ENCODE measurements around the gene CDC27. TPM values are rescaled to one million over a fixed set of nuclear protein-coding genes. Genes with fewer than 3 reads are reported as not detected.

CDC27 gene
- total and polyA plus RNA-seq, 7 experiments from 2014 or later = 47.4 to 98.3 (median 67.2) TPM

- Mint-ChIP-seq H3K27ac (no peak overlapping the region), H3K27me3 (peaks cover 0 to 16% (median 5%) of the 10 kb centered on the region in 5 donors), H3K4me3 (no peak overlapping the region), H3K9me3 (peaks cover 0 to 3% (median 0%) of the 10 kb centered on the region in 11 donors), H3K4me1 (peaks cover 7 to 22% (median 15%) of the 10 kb centered on the region in 7 donors), H3K36me3 (peaks cover 0 to 4% (median 1%) of the 10 kb centered on the region in 5 donors)
- H3K27ac ChIP-seq (ENCODE audit: low read depth, low read length) = no peak overlapping the region
- intact Hi-C loops (cut with micrococcal nuclease) = no loop called here
- POLR2A ChIA-PET = no interaction called here
- no peaks in the 10 kb centered on the region for H3K27me3 ChIP-seq (ENCODE audit: control insufficient read depth in 2 of 2, insufficient read depth in 2 of 2, low read length in 2 of 2)
- H3K4me1 ChIP-seq (ENCODE audit: control insufficient read depth in 2 of 2, insufficient read depth in 2 of 2, low read length in 2 of 2) = peaks cover 6 to 11% of the 10 kb centered on the region in 2 donors
- H3K36me3 ChIP-seq (ENCODE audit: control insufficient read depth in 2 of 3, insufficient read depth in 3 of 3, low read length in 3 of 3) = peaks cover 0 to 5% (median 0%) of the 10 kb centered on the region in 3 experiments
- ATAC-seq = no peak
- H3K9me3 ChIP-seq (ENCODE audit: control insufficient read depth in 2 of 3, low read length in 3 of 3) = no peaks in the 10 kb centered on the region
- no peak overlapping the region for H3K4me3 ChIP-seq (ENCODE audit: low read length)
- CTCF ChIA-PET = no interaction called here
- no peak for DNase-seq
Measured at GRCh38 chr17:47102914-47103313, 86.2 kb downstream of the CDC27 start.

GRCh38 chr17:47099987-47100711 lies 88.9 kb downstream of the CDC27 start:
- peaks cover 0 to 5% (median 0%) of the 10 kb centered on the region in 3 experiments for H3K36me3 ChIP-seq (ENCODE audit: control insufficient read depth in 2 of 3, insufficient read depth in 3 of 3, low read length in 3 of 3)
- H3K27ac ChIP-seq (ENCODE audit: low read depth, low read length) = peak overlapping the region; percentile 78
- intact Hi-C loops (cut with micrococcal nuclease) = loop anchor here (1.0 to 2.0 kb wide), 2 partner anchors 33 to 89 kb away; partner anchors contain the start of gene CDC27 (in 2 of the 2)
- POLR2A ChIA-PET = no interaction called here
- ATAC-seq (peak; percentile 100), DNase-seq (peak; percentile 80 to 92 (median 88))
- CTCF ChIA-PET = interaction anchor here (0.6 kb wide), 1 partner anchor 1488 kb away, joined by 4 read pairs; no protein-coding TSS in a partner anchor
- Mint-ChIP-seq H3K27me3 (peaks cover 0 to 3% (median 0%) of the 10 kb centered on the region in 5 donors), H3K36me3 (peaks cover 0 to 6% (median 4%) of the 10 kb centered on the region in 5 donors), H3K4me3 (peak overlapping the region; percentile 92 to 100 (median 97)), H3K9me3 (peaks cover 0 to 2% (median 0%) of the 10 kb centered on the region in 11 donors), H3K27ac (peak overlapping the region; percentile 90 to 100 (median 96)), H3K4me1 (peaks cover 7 to 38% (median 27%) of the 10 kb centered on the region in 7 donors)
- H3K9me3 ChIP-seq (ENCODE audit: control insufficient read depth in 2 of 3, low read length in 3 of 3) = no peaks in the 10 kb centered on the region
- H3K27me3 ChIP-seq (ENCODE audit: control insufficient read depth in 2 of 2, insufficient read depth in 2 of 2, low read length in 2 of 2) = no peaks in the 10 kb centered on the region
- peaks cover 6 to 11% of the 10 kb centered on the region in 2 donors for H3K4me1 ChIP-seq (ENCODE audit: control insufficient read depth in 2 of 2, insufficient read depth in 2 of 2, low read length in 2 of 2)
- H3K4me3 ChIP-seq (ENCODE audit: low read length) = peak overlapping the region; percentile 87

GRCh38 chr17:47099451-47099986 lies 89.6 kb downstream of the CDC27 start:
- peak overlapping the region; percentile 71 to 100 (median 92) for H3K4me3 Mint-ChIP-seq
- peak in 2 of 9 donors; percentile 4 to 10 for DNase-seq
- ChIA-PET CTCF (no interaction called here), POLR2A (no interaction called here)
- H3K4me1 ChIP-seq (ENCODE audit: control insufficient read depth in 2 of 2, insufficient read depth in 2 of 2, low read length in 2 of 2) = peaks cover 6 to 11% of the 10 kb centered on the region in 2 donors
- peaks cover 7 to 38% (median 27%) of the 10 kb centered on the region in 7 donors for H3K4me1 Mint-ChIP-seq
- no peaks in the 10 kb centered on the region for H3K27me3 ChIP-seq (ENCODE audit: control insufficient read depth in 2 of 2, insufficient read depth in 2 of 2, low read length in 2 of 2)
- peaks cover 0 to 2% (median 0%) of the 10 kb centered on the region in 11 donors for H3K9me3 Mint-ChIP-seq
- H3K36me3 ChIP-seq (ENCODE audit: control insufficient read depth in 2 of 3, insufficient read depth in 3 of 3, low read length in 3 of 3) = peaks cover 0 to 5% (median 0%) of the 10 kb centered on the region in 3 experiments
- intact Hi-C loops (cut with micrococcal nuclease) = no loop called here
- H3K36me3 Mint-ChIP-seq = peaks cover 0 to 7% (median 4%) of the 10 kb centered on the region in 5 donors
- peak; percentile 12 for ATAC-seq
- H3K27ac Mint-ChIP-seq = peak overlapping the region; percentile 62 to 96 (median 90)
- peak overlapping the region; percentile 78 for H3K27ac ChIP-seq (ENCODE audit: low read depth, low read length)
- H3K4me3 ChIP-seq (ENCODE audit: low read length) = peak overlapping the region; percentile 87
- no peaks in the 10 kb centered on the region for H3K9me3 ChIP-seq (ENCODE audit: control insufficient read depth in 2 of 3, low read length in 3 of 3)
- peaks cover 0 to 3% (median 0%) of the 10 kb centered on the region in 5 donors for H3K27me3 Mint-ChIP-seq

- Histone ChIP-seq H3K27me3 (ENCODE audit: control insufficient read depth in 2 of 2, insufficient read depth in 2 of 2, low read length in 2 of 2) (no peaks in the 10 kb centered on the region), H3K4me1 (ENCODE audit: control insufficient read depth in 2 of 2, insufficient read depth in 2 of 2, low read length in 2 of 2) (peaks cover 6 to 11% of the 10 kb centered on the region in 2 donors), H3K9me3 (ENCODE audit: control insufficient read depth in 2 of 3, low read length in 3 of 3) (no peaks in the 10 kb centered on the region), H3K36me3 (ENCODE audit: control insufficient read depth in 2 of 3, insufficient read depth in 3 of 3, low read length in 3 of 3) (peaks cover 0 to 5% (median 0%) of the 10 kb centered on the region in 3 experiments), H3K4me3 (ENCODE audit: low read length) (no peak overlapping the region), H3K27ac (ENCODE audit: low read depth, low read length) (no peak overlapping the region)
- no peak for DNase-seq
- Mint-ChIP-seq H3K9me3 (peaks cover 0 to 2% (median 0%) of the 10 kb centered on the region in 11 donors), H3K27me3 (no peaks in the 10 kb centered on the region), H3K36me3 (peaks cover 4 to 20% (median 17%) of the 10 kb centered on the region in 5 donors), H3K4me3 (peak overlapping the region in 2 of 10 donors; percentile 25 to 42), H3K27ac (peak overlapping the region in 2 of 9 donors; percentile 31 to 67), H3K4me1 (peaks cover 16 to 62% (median 42%) of the 10 kb centered on the region in 7 donors)
- ChIA-PET CTCF (no interaction called here), POLR2A (no interaction called here)
- intact Hi-C loops (cut with micrococcal nuclease) = no loop called here
- ATAC-seq = no peak
Measured at GRCh38 chr17:47096343-47096742, 92.8 kb downstream of the CDC27 start.

GRCh38 chr17:47095268-47095667 lies 93.8 kb downstream of the CDC27 start:
- peaks cover 16 to 66% (median 47%) of the 10 kb centered on the region in 7 donors for H3K4me1 Mint-ChIP-seq
- H3K36me3 Mint-ChIP-seq = peaks cover 4 to 24% (median 17%) of the 10 kb centered on the region in 5 donors
- H3K9me3 Mint-ChIP-seq = peaks cover 0 to 2% (median 0%) of the 10 kb centered on the region in 11 donors
- Histone ChIP-seq H3K4me1 (ENCODE audit: control insufficient read depth in 2 of 2, insufficient read depth in 2 of 2, low read length in 2 of 2) (peaks cover 6 to 11% of the 10 kb centered on the region in 2 donors), H3K4me3 (ENCODE audit: low read length) (no peak overlapping the region), H3K36me3 (ENCODE audit: control insufficient read depth in 2 of 3, insufficient read depth in 3 of 3, low read length in 3 of 3) (peaks cover 0 to 5% (median 0%) of the 10 kb centered on the region in 3 experiments), H3K27ac (ENCODE audit: low read depth, low read length) (no peak overlapping the region), H3K27me3 (ENCODE audit: control insufficient read depth in 2 of 2, insufficient read depth in 2 of 2, low read length in 2 of 2) (no peaks in the 10 kb centered on the region), H3K9me3 (ENCODE audit: control insufficient read depth in 2 of 3, low read length in 3 of 3) (no peaks in the 10 kb centered on the region)
- DNase-seq (no peak), ATAC-seq (no peak)
- no peak overlapping the region for H3K27ac Mint-ChIP-seq
- ChIA-PET CTCF (no interaction called here), POLR2A (interaction anchor here (0.6 kb wide), 1 partner anchor 876 kb away, joined by 3 read pairs; the partner anchor contains the start of gene CDK5RAP3)
- no peaks in the 10 kb centered on the region for H3K27me3 Mint-ChIP-seq
- intact Hi-C loops (cut with micrococcal nuclease) = no loop called here
- peak overlapping the region in 2 of 10 donors; percentile 27 to 47 for H3K4me3 Mint-ChIP-seq

- Histone ChIP-seq H3K9me3 (ENCODE audit: control insufficient read depth in 2 of 3, low read length in 3 of 3) (no peaks in the 10 kb centered on the region), H3K27ac (ENCODE audit: low read depth, low read length) (no peak overlapping the region), H3K4me3 (ENCODE audit: low read length) (no peak overlapping the region), H3K4me1 (ENCODE audit: control insufficient read depth in 2 of 2, insufficient read depth in 2 of 2, low read length in 2 of 2) (no peaks in the 10 kb centered on the region), H3K27me3 (ENCODE audit: control insufficient read depth in 2 of 2, insufficient read depth in 2 of 2, low read length in 2 of 2) (no peaks in the 10 kb centered on the region), H3K36me3 (ENCODE audit: control insufficient read depth in 2 of 3, insufficient read depth in 3 of 3, low read length in 3 of 3) (no peaks in the 10 kb centered on the region)
- POLR2A ChIA-PET = no interaction called here
- Mint-ChIP-seq H3K9me3 (no peaks in the 10 kb centered on the region), H3K27ac (peak overlapping the region in 1 of 9 donors; percentile 22), H3K4me3 (no peak overlapping the region), H3K4me1 (peaks cover 11 to 60% (median 57%) of the 10 kb centered on the region in 7 donors), H3K27me3 (no peaks in the 10 kb centered on the region), H3K36me3 (peaks cover 0 to 12% (median 7%) of the 10 kb centered on the region in 5 donors)
- intact Hi-C loops (cut with micrococcal nuclease) = no loop called here
- ATAC-seq (no peak), DNase-seq (no peak)
- CTCF ChIA-PET = no interaction called here
Measured at GRCh38 chr17:47087093-47087492, 102.0 kb downstream of the CDC27 start.
